B cell (primary cell): Measurements from ENCODE around the gene TRAPPC14. TPM values are rescaled to one million over a fixed set of nuclear protein-coding genes. Genes with fewer than 3 reads are reported as not detected.

Source experiments
- ATAC-seq: fragments of 200-7000 bp; cut with Tn5 transposase; one replicate; pipeline ENCODE4 v1.10.0; 2021; ENCODE audit warnings: low read depth, mild to moderate bottlenecking, moderate number of reproducible peaks, moderate library complexity
- CTCF ChIA-PET: fragments of 350-600 bp; sonication (Branson Sonifier 250); formaldehyde crosslinking; loops from one replicate; lab custom pipeline; 2021; ENCODE audit warnings: antibody characterized with exemption, inconsistent platforms; lab: Charles Lee
- POLR2A ChIA-PET: fragments of 350-600 bp; sonication (Branson Sonifier 250); formaldehyde crosslinking; loops from one replicate; lab custom pipeline; 2021; ENCODE audit warnings: antibody characterized with exemption; lab: Charles Lee
- DNase-seq: peaks from one replicate; pipeline ENCODE4 v3.0.0; 2013
- H2AFZ ChIP-seq: 2 replicates; pipeline ENCODE4 v1.6.1; 2012; ENCODE audit warnings: mild to moderate bottlenecking, low read depth, low read length; ENCODE audit not compliant: insufficient read depth, poor library complexity, severe bottlenecking
- H3K27ac ChIP-seq, 2 donors: 1 replicate in 1 of 2; 2 replicates in 1 of 2; pipeline ENCODE4 v1.5.1; 2012 to 2013; ENCODE audit warnings: low read length in 2 of 2, mild to moderate bottlenecking in 2 of 2, moderate library complexity in 1 of 2
- H3K27me3 ChIP-seq, 4 experiments: fragments of 200-600 bp in 1 of 4; sonication (generic) in 1 of 4; replicated peaks in 1 of 4; 1 replicate in 2 of 4; 2 replicates in 2 of 4; pipeline versions ENCODE4 v1.6.1 to v1.7.0; 2013 to 2016; ENCODE audit warnings: low read length in 3 of 4, mild to moderate bottlenecking in 2 of 4, mixed read lengths in 1 of 4, moderate library complexity in 1 of 4; ENCODE audit not compliant: insufficient read depth in 4 of 4, control insufficient read depth in 3 of 4; ENCODE audit errors: control extremely low read depth in 1 of 4
- H3K36me3 ChIP-seq, 2 experiments: replicated peaks in 1 of 2; 1 replicate in 1 of 2; 2 replicates in 1 of 2; pipeline versions ENCODE4 v1.6.1 to v1.7.1; 2013; ENCODE audit warnings: low read length in 1 of 2; ENCODE audit not compliant: insufficient read depth in 2 of 2, control insufficient read depth in 1 of 2; ENCODE audit errors: control extremely low read depth in 1 of 2, extremely low read depth in 1 of 2
- H3K4me1 ChIP-seq, 2 donors: fragments of 200-600 bp in 1 of 2; sonication (generic) in 1 of 2; 1 replicate in 1 of 2; 2 replicates in 1 of 2; pipeline versions ENCODE4 v1.5.1 to v1.6.1; 2013 to 2017; ENCODE audit warnings: low read length in 2 of 2; ENCODE audit not compliant: control insufficient read depth in 2 of 2, insufficient read depth in 2 of 2
- H3K4me2 ChIP-seq: replicated peaks from 2 replicates; pipeline ENCODE3; 2012; ENCODE audit warnings: mild to moderate bottlenecking, low read depth, low read length; ENCODE audit not compliant: poor library complexity, severe bottlenecking
- H3K4me3 ChIP-seq, 5 experiments: fragments of 200-600 bp in 1 of 5; sonication (generic) in 1 of 5; 1 replicate in 3 of 5; 2 replicates in 2 of 5; pipeline versions ENCODE4 v1.5.1 to v1.7.0; 2011 to 2016; ENCODE audit warnings: low read length in 4 of 5, mild to moderate bottlenecking in 4 of 5, low read depth in 2 of 5, control low read depth in 1 of 5, moderate library complexity in 1 of 5; ENCODE audit not compliant: insufficient read depth in 1 of 5; ENCODE audit errors: control extremely low read depth in 1 of 5, extremely low read depth in 1 of 5
- H3K79me2 ChIP-seq: fragments of 200-600 bp; sonication (generic); one replicate; pipeline ENCODE4 v1.6.0; 2016; ENCODE audit warnings: low read length; ENCODE audit not compliant: control insufficient read depth, insufficient read depth
- H3K9ac ChIP-seq: fragments of 200-600 bp; sonication (generic); 2 replicates; pipeline ENCODE4 v1.6.1; 2017; ENCODE audit warnings: mild to moderate bottlenecking, low read length, moderate library complexity
- H3K9me3 ChIP-seq, 3 donors: one replicate each; pipeline versions ENCODE4 v1.6.1 to v1.7.1; 2013; ENCODE audit warnings: low read length in 2 of 3; ENCODE audit not compliant: control insufficient read depth in 2 of 3, insufficient read depth in 1 of 3; ENCODE audit errors: control extremely low read depth in 1 of 3
- H4K20me1 ChIP-seq: 2 replicates; pipeline ENCODE4 v1.6.0; 2012; ENCODE audit warnings: mild to moderate bottlenecking, low read length; ENCODE audit not compliant: insufficient read depth, control insufficient read depth, poor library complexity, severe bottlenecking
- H3K27ac Mint-ChIP-seq: one replicate; pipeline ENCODE4 v1.8.0; 2021; ENCODE audit warnings: mixed read lengths
- H3K27me3 Mint-ChIP-seq: one replicate; pipeline ENCODE4 v1.8.0; 2021; ENCODE audit warnings: mixed read lengths
- H3K4me1 Mint-ChIP-seq: one replicate; pipeline ENCODE4 v1.8.0; 2021; ENCODE audit warnings: mixed read lengths
- H3K4me3 Mint-ChIP-seq: one replicate; pipeline ENCODE4 v1.8.0; 2021; ENCODE audit warnings: mixed read lengths
- H3K9me3 Mint-ChIP-seq: one replicate; pipeline ENCODE4 v1.8.0; 2022; ENCODE audit warnings: mixed read lengths; ENCODE audit not compliant: insufficient read depth
- CTCF ChIP-seq: fragments of 200-600 bp; IDR thresholded peaks from one replicate; pipeline ENCODE4 v1.8.0; 2022; ENCODE audit warnings: antibody characterized with exemption, mild to moderate bottlenecking
- EZH2 ChIP-seq: IDR thresholded peaks from 2 replicates; pipeline ENCODE4 v1.6.1; 2012; ENCODE audit warnings: borderline replicate concordance, low read depth, mild to moderate bottlenecking, moderate library complexity, low read length; ENCODE audit not compliant: insufficient read depth, poor library complexity, severe bottlenecking
- WGBS: methylation state at CpG from one replicate; pipeline ENCODE4 v1.1.5; 2013; ENCODE audit warnings: missing lambda C conversion rate; ENCODE audit not compliant: insufficient coverage; 5-methylcytosine and 5-hydroxymethylcytosine counted together
- intact Hi-C: fragments of 100-400 bp; cut with micrococcal nuclease; formaldehyde crosslinking; loops from one replicate; pipeline ENCODE4 v1.10.0; 2022
- polyA plus RNA-seq: library from polyadenylated mRNA; depleted of rRNA; stranded (reverse); fragments of >200 nt; gene quantifications from 2 replicates; pipeline ENCODE4 v1.2.3, GENCODE V29; 2012
- total RNA-seq, 2 donors: library from RNA; stranded (reverse); fragments of 120-200 nt in 1 of 2; gene quantifications; 1 replicate in 1 of 2; 2 replicates in 1 of 2; pipeline versions ENCODE4 v1.2.3 to v1.2.4, GENCODE V29; 2013 to 2022

The TRAPPC14 gene
- total and polyA plus RNA-seq, 2 donors (not counting 1 experiment from before 2014, with no cell fraction given): 64.8 to 71.2 TPM

- H3K27ac ChIP-seq: no peak overlapping the region
- no peak overlapping the region for H3K9ac ChIP-seq
- H4K20me1 ChIP-seq: peaks cover 5% of the 10 kb centered on the region
- peak; percentile 24 for DNase-seq
- no peak overlapping the region for H3K4me3 ChIP-seq
- peaks cover 0 to 7% (median 0%) of the 10 kb centered on the region in 3 donors for H3K9me3 ChIP-seq
- H3K79me2 ChIP-seq: no peaks in the 10 kb centered on the region
- peaks cover 0 to 53% (median 34%) of the 10 kb centered on the region in 4 experiments for H3K27me3 ChIP-seq
- no peak overlapping the region for H3K27ac Mint-ChIP-seq
- no peak overlapping the region for H3K4me2 ChIP-seq
- intact Hi-C loops: no loop called here
- peaks cover 39% of the 10 kb centered on the region for H3K4me1 Mint-ChIP-seq
- no peaks in the 10 kb centered on the region for H3K36me3 ChIP-seq
- CTCF ChIA-PET: interaction anchor here (1.2 to 3.2 kb wide), 3 partner anchors 9 to 34 kb away, joined by 3 to 12 read pairs (median 3); no protein-coding TSS in a partner anchor
- peaks cover 48% of the 10 kb centered on the region for H3K27me3 Mint-ChIP-seq
- H3K9me3 Mint-ChIP-seq: no peaks in the 10 kb centered on the region
- 77% methylated on average over 15 of the region's 16 CpGs for WGBS
- H3K4me3 Mint-ChIP-seq: no peak overlapping the region
- no peak for ATAC-seq
- H2AFZ ChIP-seq: no peak overlapping the region
- TF ChIP-seq EZH2 (no peak), CTCF (no peak)
- peaks cover 33 to 42% of the 10 kb centered on the region in 2 donors for H3K4me1 ChIP-seq
- POLR2A ChIA-PET: interaction anchor here (0.6 to 0.9 kb wide), 2 partner anchors 10 to 303 kb away, joined by 3 read pairs; partner anchors contain the start of gene GPC2
Measured at GRCh38 chr7:100166317-100166940, 7.9 kb upstream of the TRAPPC14 start.

GRCh38 chr7:100163871-100164270 lies 5.3 kb upstream of the TRAPPC14 start:
- Mint-ChIP-seq H3K27ac (no peak overlapping the region), H3K27me3 (peaks cover 31% of the 10 kb centered on the region), H3K4me3 (no peak overlapping the region), H3K4me1 (peaks cover 33% of the 10 kb centered on the region), H3K9me3 (no peaks in the 10 kb centered on the region)
- ChIA-PET POLR2A (interaction anchor here (0.6 to 0.7 kb wide), 2 partner anchors 47 to 57 kb away, joined by 3 read pairs; no protein-coding TSS in a partner anchor), CTCF (interaction anchor here (1.0 kb wide), 1 partner anchor 31 kb away, joined by 4 read pairs; no protein-coding TSS in a partner anchor)
- intact Hi-C loops: no loop called here
- no peaks in the 10 kb centered on the region for H3K36me3 ChIP-seq
- H3K4me1 ChIP-seq: peaks cover 25 to 26% of the 10 kb centered on the region in 2 donors
- H2AFZ ChIP-seq: no peak overlapping the region
- DNase-seq (no peak), ATAC-seq (no peak)
- no peak overlapping the region for H3K4me2 ChIP-seq
- 95% methylated on average over 4 of the region's 5 CpGs for WGBS
- TF ChIP-seq EZH2 (no peak), CTCF (no peak)
- no peak overlapping the region for H3K27ac ChIP-seq
- H3K79me2 ChIP-seq: peaks cover 2% of the 10 kb centered on the region
- H3K9ac ChIP-seq: no peak overlapping the region
- peaks cover 0 to 29% (median 20%) of the 10 kb centered on the region in 4 experiments for H3K27me3 ChIP-seq
- H4K20me1 ChIP-seq: no peaks in the 10 kb centered on the region
- no peak overlapping the region for H3K4me3 ChIP-seq
- peaks cover 0 to 7% (median 0%) of the 10 kb centered on the region in 3 donors for H3K9me3 ChIP-seq
